Astrocyte of the cerebellum (primary cell): ENCODE measurements around the gene WNT4.

Source experiments
- DNase-seq: peaks from one replicate; pipeline ENCODE4 v3.0.0-alpha.2; 2011; ENCODE audit warnings: low read depth
- H3K4me3 ChIP-seq: 2 replicates; pipeline ENCODE4 v1.5.1; 2011; ENCODE audit warnings: mild to moderate bottlenecking, low read depth, low read length, moderate library complexity
- CTCF ChIP-seq: IDR thresholded peaks from 2 replicates; pipeline ENCODE4 v1.5.1; 2012; ENCODE audit warnings: low read length, low read depth, moderate library complexity, mild to moderate bottlenecking; ENCODE audit errors: missing control alignments
- in situ Hi-C: cut with HindIII; loops from 2 replicates; pipeline ENCODE4 v1.10.0; 2017; ENCODE audit warnings: low sequenced_read_pairs

Gene WNT4

GRCh38 chr1:22108339-22109105, 34.4 kb downstream of the WNT4 start:
- no peak for TF ChIP-seq CTCF
- H3K4me3 ChIP-seq: no peak overlapping the region
- no peak for DNase-seq
- in situ Hi-C loops: loop anchor here (5.0 to 25.0 kb wide), 2 partner anchors 279 to 539 kb away; no protein-coding TSS in a partner anchor

DNA sequence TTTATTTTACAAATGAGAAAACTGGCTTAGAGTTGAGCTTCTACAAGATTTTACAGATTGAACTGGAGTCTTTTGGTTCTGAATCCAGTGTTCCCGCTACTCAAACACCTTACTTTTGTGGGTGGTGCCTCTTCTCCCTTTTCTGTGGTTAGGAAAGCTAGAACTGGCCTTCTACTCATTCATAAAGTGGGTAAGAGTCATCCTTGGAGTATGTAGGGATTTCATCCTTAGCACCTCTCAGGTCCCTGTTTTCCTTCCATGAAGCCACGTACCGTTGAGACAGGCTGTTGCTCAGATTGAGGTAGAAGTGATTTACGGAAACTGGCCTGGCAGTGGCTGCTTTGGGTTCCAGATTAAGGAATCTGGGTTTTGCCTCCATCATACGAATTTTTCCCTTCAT, 35.8 kb downstream of the WNT4 start:
- TF ChIP-seq CTCF: no peak
- H3K4me3 ChIP-seq: no peak overlapping the region
- in situ Hi-C loops: loop anchor here (5.0 to 25.0 kb wide), 2 partner anchors 280 to 540 kb away; no protein-coding TSS in a partner anchor
- no peak for DNase-seq

- no peak overlapping the region for H3K4me3 ChIP-seq
- peak; percentile 85 for TF ChIP-seq CTCF
- peak; percentile 64 for DNase-seq
- in situ Hi-C loops: loop anchor here (5.0 to 25.0 kb wide), 2 partner anchors 282 to 542 kb away; no protein-coding TSS in a partner anchor
These were observed 37.2 kb downstream of the WNT4 start for GRCh38 chr1:22105611-22106207.

GRCh38 chr1:22104865-22105437, 37.9 kb downstream of the WNT4 start:
- no peak for DNase-seq
- TF ChIP-seq CTCF: no peak
- in situ Hi-C loops: loop anchor here (5.0 to 25.0 kb wide), 2 partner anchors 282 to 542 kb away; no protein-coding TSS in a partner anchor
- H3K4me3 ChIP-seq: no peak overlapping the region

GRCh38 chr1:22104094-22104493, 38.8 kb downstream of the WNT4 start:
- no peak for TF ChIP-seq CTCF
- no peak overlapping the region for H3K4me3 ChIP-seq
- in situ Hi-C loops: loop anchor here (25.0 kb wide), 1 partner anchor 283 kb away; no protein-coding TSS in a partner anchor
- no peak for DNase-seq

DNA sequence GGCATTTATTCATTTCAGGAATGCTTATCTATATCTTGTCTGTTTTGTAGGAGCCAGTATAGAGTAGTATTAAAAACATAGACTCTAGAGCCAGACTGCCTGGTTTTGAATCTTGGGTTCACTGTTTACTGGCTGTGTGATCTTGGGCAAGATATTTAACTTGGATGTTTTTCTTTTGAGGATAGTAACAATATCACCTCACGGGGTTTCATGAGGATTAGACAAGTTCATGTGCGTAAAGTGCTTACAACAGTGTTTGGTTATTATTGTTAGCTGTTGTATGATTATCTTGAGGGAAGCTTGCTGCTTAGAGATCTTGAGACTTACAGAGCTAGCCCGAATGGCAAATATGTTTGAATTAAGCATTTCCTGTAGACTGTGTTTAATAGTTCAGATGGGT, 40.2 kb downstream of the WNT4 start:
- DNase-seq: no peak
- no peak overlapping the region for H3K4me3 ChIP-seq
- in situ Hi-C loops: loop anchor here (25.0 kb wide), 1 partner anchor 285 kb away; no protein-coding TSS in a partner anchor
- no peak for TF ChIP-seq CTCF
